PC-9 (cell line): ENCODE data around the gene HOXA9. TPM values are rescaled to one million over a fixed set of nuclear protein-coding genes. Genes with fewer than 3 reads are reported as not detected.

Source experiments
- Bru-seq: library from RNA; stranded (reverse); fragments of 400-500 nt; gene quantifications from one replicate; lab custom pipeline; 2021; lab: Mats Ljungman, UMichigan
- BruChase-seq, 2 experiments: library from RNA; stranded (reverse); fragments of 400-500 nt; gene quantifications; one replicate each; lab custom pipeline; 2021; lab: Mats Ljungman, UMichigan
- BruUV-seq: library from RNA; stranded (reverse); fragments of 400-500 nt; replicated peaks from 2 replicates; lab custom pipeline; 2021; lab: Mats Ljungman, UMichigan
- CTCF ChIA-PET: fragments of 300-600 bp; sonication (Branson Sonifier 250); formaldehyde crosslinking; loops from one replicate; lab custom pipeline; 2022; ENCODE audit warnings: antibody characterized with exemption; lab: Charles Lee
- POLR2A ChIA-PET: fragments of 300-600 bp; sonication (Branson Sonifier 250); formaldehyde crosslinking; loops from one replicate; lab custom pipeline; 2022; ENCODE audit warnings: antibody characterized with exemption; ENCODE audit not compliant: unreplicated experiment; lab: Charles Lee
- DNase-seq, 2 experiments: peaks; one replicate each; pipeline versions ENCODE4 v3.0.0 to v3.0.0-alpha.2; 2015 to 2022; ENCODE audit warnings: mixed read lengths in 1 of 2
- H2AFZ ChIP-seq: fragments of 200-600 bp; sonication (generic); 2 replicates; pipeline ENCODE4 v1.8.1; 2017; ENCODE audit warnings: antibody characterized with exemption
- H3F3A ChIP-seq: fragments of 200-600 bp; sonication (generic); 2 replicates; pipeline ENCODE4 v1.8.1; 2017; ENCODE audit warnings: antibody characterized with exemption, mild to moderate bottlenecking, low read depth; ENCODE audit not compliant: insufficient read depth
- H3K27ac ChIP-seq: fragments of 200-600 bp; sonication (generic); 2 replicates; pipeline ENCODE4 v1.6.1; 2016; ENCODE audit warnings: mixed run types
- H3K27me3 ChIP-seq: fragments of 200-600 bp; sonication (generic); 2 replicates; pipeline ENCODE4 v1.6.1; 2016; ENCODE audit warnings: low read depth, mixed run types; ENCODE audit not compliant: insufficient read depth
- H3K36me3 ChIP-seq: fragments of 200-600 bp; sonication (generic); 2 replicates; pipeline ENCODE4 v1.6.1; 2016; ENCODE audit warnings: low read depth, mixed run types
- H3K4me1 ChIP-seq: fragments of 200-600 bp; sonication (generic); replicated peaks from 2 replicates; pipeline ENCODE4 v1.6.1; 2016; ENCODE audit warnings: mixed run types; ENCODE audit not compliant: insufficient read depth
- H3K4me2 ChIP-seq: fragments of 200-600 bp; sonication (generic); 2 replicates; pipeline ENCODE4 v1.6.1; 2017; ENCODE audit warnings: mixed run types
- H3K4me3 ChIP-seq: fragments of 200-600 bp; sonication (generic); 2 replicates; pipeline ENCODE4 v1.6.1; 2016; ENCODE audit warnings: mixed run types
- H3K79me2 ChIP-seq: fragments of 200-600 bp; sonication (generic); 2 replicates; pipeline ENCODE4 v1.6.1; 2017; ENCODE audit warnings: low read depth, mixed run types
- H3K9me2 ChIP-seq: fragments of 200-600 bp; sonication (generic); 2 replicates; pipeline ENCODE4 v1.8.1; 2017; ENCODE audit warnings: mild to moderate bottlenecking; ENCODE audit not compliant: insufficient read depth
- H3K9me3 ChIP-seq: fragments of 200-600 bp; sonication (generic); 2 replicates; pipeline ENCODE4 v1.8.1; 2016; ENCODE audit warnings: low read depth; ENCODE audit not compliant: insufficient read depth
- H4K20me1 ChIP-seq: fragments of 200-600 bp; sonication (generic); 2 replicates; pipeline ENCODE4 v1.8.1; 2017; ENCODE audit not compliant: insufficient read depth
- CTCF ChIP-seq: fragments of 200-600 bp; sonication (generic); conservative IDR thresholded peaks from 2 replicates; pipeline ENCODE4 v1.6.1; 2017; ENCODE audit warnings: mixed run types, antibody characterized with exemption, mild to moderate bottlenecking, moderate library complexity
- EZH2 ChIP-seq: fragments of 200-600 bp; sonication (generic); IDR thresholded peaks from 2 replicates; pipeline ENCODE4 v1.8.0; 2017; ENCODE audit warnings: antibody characterized with exemption, low read depth
- intact Hi-C: fragments of 100-400 bp; cut with micrococcal nuclease; formaldehyde crosslinking; loops from one replicate; pipeline ENCODE4 v1.10.0; 2022; ENCODE audit not compliant: unreplicated experiment
- long read RNA-seq: library from polyadenylated mRNA; stranded (forward); transcript quantifications from one replicate; pipeline ENCODE4 v2.0.0, GENCODE V29; 2022
- total RNA-seq: library from RNA; stranded (reverse); gene quantifications from 2 replicates; pipeline ENCODE4 v1.2.3, GENCODE V29; 2021

The HOXA9 gene
- total RNA-seq (1.9 and 2.5 TPM in 2 replicates), Bru-seq, nascent RNA (percentile 48 among the genes with signal in this experiment), BruChase-seq, experiment 1, labeled RNA remaining after a 2-hour chase (percentile 58 among the genes with signal in this experiment), BruChase-seq, experiment 2, labeled RNA remaining after a 6-hour chase (percentile 56 among the genes with signal in this experiment)
- long read RNA-seq, partial matches to known transcripts: 0 of 4 reads
- long read RNA-seq, other reads (novel, unspliced or antisense): 1 of 4 reads

GRCh38 chr7:27165089-27165995, at the start of gene HOXA9:
TSS of gene HOXA9 (minus strand) at chr7:27165537. CDS start at chr7:27165457, 80 bp downstream.
- H3K79me2 ChIP-seq: no peaks in the 10 kb centered on the region
- no peak within 1 kb of the TSS for H3K4me2 ChIP-seq
- no peak for DNase-seq

GRCh38 chr7:27214239-27214950, 49.1 kb upstream of the HOXA9 start:
- intact Hi-C loops: no loop called here
- no peaks in the 10 kb centered on the region for H3K9me3 ChIP-seq
- H3K9me2 ChIP-seq: no peaks in the 10 kb centered on the region
- no peak for TF ChIP-seq EZH2
- no peak for TF ChIP-seq CTCF
- BruUV-seq: no TSS peak
- H3K4me3 ChIP-seq: no peak overlapping the region
- no peak overlapping the region for H3K4me2 ChIP-seq
- DNase-seq: no peak
- H2AFZ ChIP-seq: peak overlapping the region; percentile 37; the same call in 1 of the 2 replicates
- H3K79me2 ChIP-seq: no peaks in the 10 kb centered on the region
- H3K4me1 ChIP-seq: no peaks in the 10 kb centered on the region
- no peak overlapping the region for H3K27ac ChIP-seq
- no peaks in the 10 kb centered on the region for H3K36me3 ChIP-seq
- CTCF ChIA-PET: no interaction called here
- no peaks in the 10 kb centered on the region for H3F3A ChIP-seq
- POLR2A ChIA-PET: no interaction called here
- H3K27me3 ChIP-seq: no peaks in the 10 kb centered on the region
- H4K20me1 ChIP-seq: no peaks in the 10 kb centered on the region

More at GRCh38 chr7:27165089-27165995, at the start of gene HOXA9:
- H3K4me3 ChIP-seq: no peak within 1 kb of the TSS
- peaks cover 14% of the 10 kb centered on the region for H3K4me1 ChIP-seq
- H3K27me3 ChIP-seq: no peaks in the 10 kb centered on the region
- intact Hi-C loops: loop anchor here (10.0 kb wide), 1 partner anchor 929 kb away; no protein-coding TSS in a partner anchor
- peaks cover 28% of the 10 kb centered on the region for H3F3A ChIP-seq
- no peaks in the 10 kb centered on the region for H3K9me2 ChIP-seq
- BruUV-seq: no TSS peak
- no peaks in the 10 kb centered on the region for H3K9me3 ChIP-seq
- H3K36me3 ChIP-seq: no peaks in the 10 kb centered on the region
- H4K20me1 ChIP-seq: no peaks in the 10 kb centered on the region
- CTCF ChIA-PET: no interaction called here
- POLR2A ChIA-PET: interaction anchor here (0.5 kb wide), 1 partner anchor 333 kb away, joined by 7 read pairs; no protein-coding TSS in a partner anchor
- H2AFZ ChIP-seq: no peak within 1 kb of the TSS
- TF ChIP-seq EZH2 (no peak), CTCF (no peak)
- H3K27ac ChIP-seq: no peak within 1 kb of the TSS
